ENCODE data around the gene MTHFR. TPM values are rescaled to one million over a fixed set of nuclear protein-coding genes. Genes with fewer than 3 reads are reported as not detected.

Gene MTHFR
- total RNA-seq, 3 donors from 2014 or later: 36.6 to 43.2 (median 42.5) TPM

DNA sequence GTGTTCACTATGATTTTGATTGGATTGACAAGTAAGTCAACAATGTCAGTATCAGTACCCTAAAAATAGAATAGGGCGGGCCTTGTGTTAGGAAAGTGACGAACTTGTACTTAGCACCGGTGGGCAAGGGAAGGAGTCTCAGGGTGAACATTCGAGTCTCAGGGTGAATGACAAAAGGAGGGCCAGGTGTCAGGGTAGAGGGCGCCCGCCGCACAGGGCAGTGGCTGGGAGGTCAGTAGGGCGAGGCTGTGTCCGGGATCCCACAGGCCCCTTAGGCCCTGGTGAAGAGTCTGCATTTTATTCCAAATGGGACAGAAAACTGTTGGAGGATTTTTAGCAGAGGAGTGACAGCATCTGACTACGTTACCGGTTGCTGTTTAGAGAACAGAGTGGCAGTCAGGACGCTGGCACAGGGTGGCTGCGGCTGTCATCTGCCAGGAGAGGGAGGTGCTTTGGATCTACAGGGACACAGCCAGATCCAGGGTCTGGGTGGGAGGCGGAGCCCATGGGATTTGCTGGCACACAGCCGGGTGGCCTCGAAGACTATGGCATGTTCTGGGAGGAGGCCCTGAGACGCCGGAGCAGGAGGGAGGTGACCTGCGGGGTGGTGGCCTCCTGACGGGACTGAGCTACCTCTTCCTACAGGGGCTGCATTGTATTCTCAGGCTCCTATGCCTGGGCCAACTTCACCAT is 58.8 kb downstream of the MTHFR start:
- Histone ChIP-seq H3K4me1 (ENCODE audit: low read depth) (no peaks in the 10 kb centered on the region), H3K9me3 (no peaks in the 10 kb centered on the region), H3K36me3 (ENCODE audit: low read depth) (no peaks in the 10 kb centered on the region), H3K4me3 (no peak overlapping the region)
- ATAC-seq (no peak), DNase-seq (no peak)
- intact Hi-C loops (cut with DNase I, micrococcal nuclease): no loop called here
- TF ChIP-seq, protein P1, sequence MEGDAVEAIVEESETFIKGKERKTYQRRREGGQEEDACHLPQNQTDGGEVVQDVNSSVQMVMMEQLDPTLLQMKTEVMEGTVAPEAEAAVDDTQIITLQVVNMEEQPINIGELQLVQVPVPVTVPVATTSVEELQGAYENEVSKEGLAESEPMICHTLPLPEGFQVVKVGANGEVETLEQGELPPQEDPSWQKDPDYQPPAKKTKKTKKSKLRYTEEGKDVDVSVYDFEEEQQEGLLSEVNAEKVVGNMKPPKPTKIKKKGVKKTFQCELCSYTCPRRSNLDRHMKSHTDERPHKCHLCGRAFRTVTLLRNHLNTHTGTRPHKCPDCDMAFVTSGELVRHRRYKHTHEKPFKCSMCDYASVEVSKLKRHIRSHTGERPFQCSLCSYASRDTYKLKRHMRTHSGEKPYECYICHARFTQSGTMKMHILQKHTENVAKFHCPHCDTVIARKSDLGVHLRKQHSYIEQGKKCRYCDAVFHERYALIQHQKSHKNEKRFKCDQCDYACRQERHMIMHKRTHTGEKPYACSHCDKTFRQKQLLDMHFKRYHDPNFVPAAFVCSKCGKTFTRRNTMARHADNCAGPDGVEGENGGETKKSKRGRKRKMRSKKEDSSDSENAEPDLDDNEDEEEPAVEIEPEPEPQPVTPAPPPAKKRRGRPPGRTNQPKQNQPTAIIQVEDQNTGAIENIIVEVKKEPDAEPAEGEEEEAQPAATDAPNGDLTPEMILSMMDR (IDR thresholded peaks at IDR 0.05): no peak

- no peak for ATAC-seq
- H3K4me1 ChIP-seq (ENCODE audit: low read depth): no peaks in the 10 kb centered on the region
- intact Hi-C loops (cut with DNase I, micrococcal nuclease): no loop called here
- DNase-seq: no peak
- TF ChIP-seq, protein P1 (IDR thresholded peaks at IDR 0.05): no peak
- no peaks in the 10 kb centered on the region for H3K9me3 ChIP-seq
- no peak overlapping the region for H3K4me3 ChIP-seq
- H3K36me3 ChIP-seq (ENCODE audit: low read depth): no peaks in the 10 kb centered on the region
These were observed 59.7 kb downstream of the MTHFR start for GRCh38 chr1:11746092-11746491.

GRCh38 chr1:11744287-11744686 is 61.5 kb downstream of the MTHFR start:
- DNase-seq (no peak), ATAC-seq (no peak)
- no peaks in the 10 kb centered on the region for H3K9me3 ChIP-seq
- TF ChIP-seq, protein P1 (IDR thresholded peaks at IDR 0.05): no peak
- H3K4me3 ChIP-seq: no peak overlapping the region
- intact Hi-C loops (cut with DNase I, micrococcal nuclease): no loop called here
- no peaks in the 10 kb centered on the region for H3K4me1 ChIP-seq (ENCODE audit: low read depth)
- no peaks in the 10 kb centered on the region for H3K36me3 ChIP-seq (ENCODE audit: low read depth)

- intact Hi-C loops (cut with DNase I, micrococcal nuclease): no loop called here
- TF ChIP-seq, protein P1 (IDR thresholded peaks at IDR 0.05): no peak
- ATAC-seq: no peak
- no peaks in the 10 kb centered on the region for H3K36me3 ChIP-seq (ENCODE audit: low read depth)
- H3K9me3 ChIP-seq: no peaks in the 10 kb centered on the region
- no peak for DNase-seq
- peaks cover under 1% of the 10 kb centered on the region for H3K4me1 ChIP-seq (ENCODE audit: low read depth)
- no peak overlapping the region for H3K4me3 ChIP-seq
These were observed 63.7 kb downstream of the MTHFR start for GRCh38 chr1:11741919-11742558.

- DNase-seq: no peak
- TF ChIP-seq, protein P1 (IDR thresholded peaks at IDR 0.05): no peak
These were observed 64.3 kb downstream of the MTHFR start for GRCh38 chr1:11741482-11741881.

More at GRCh38 chr1:11741482-11741881, 64.3 kb downstream of the MTHFR start:
- Histone ChIP-seq H3K4me3 (no peak overlapping the region), H3K36me3 (ENCODE audit: low read depth) (no peaks in the 10 kb centered on the region), H3K9me3 (no peaks in the 10 kb centered on the region), H3K4me1 (ENCODE audit: low read depth) (peaks cover 5% of the 10 kb centered on the region)
- no peak for ATAC-seq
- intact Hi-C loops (cut with DNase I, micrococcal nuclease): no loop called here
